Central memory CD8-positive, alpha-beta T cell (primary cell): Measurements from ENCODE around the gene XPR1.

ENCODE experiments used
- ATAC-seq: fragments of 150-1000 bp; cut with Tn5 transposase; replicated peaks from 2 replicates; pipeline ENCODE4 v1.10.0; 2022; ENCODE audit warnings: mild to moderate bottlenecking, moderate FRiP score, moderate number of reproducible peaks; ENCODE audit not compliant: poor library complexity, severe bottlenecking; ENCODE audit errors: extremely low read depth
- DNase-seq, 2 donors: peaks; one replicate each; pipeline ENCODE4 v3.0.0; 2021; ENCODE audit warnings: low spot score in 2 of 2
- H3K27ac Mint-ChIP-seq: one replicate; pipeline ENCODE4 v1.8.0; 2022; ENCODE audit warnings: low read depth, mild to moderate bottlenecking, moderate library complexity, mixed read lengths
- H3K27me3 Mint-ChIP-seq: one replicate; pipeline ENCODE4 v1.8.0; 2022; ENCODE audit warnings: mixed read lengths
- H3K36me3 Mint-ChIP-seq: one replicate; pipeline ENCODE4 v1.8.0; 2022; ENCODE audit warnings: mild to moderate bottlenecking, moderate library complexity, mixed read lengths; ENCODE audit not compliant: insufficient read depth
- H3K4me1 Mint-ChIP-seq: one replicate; pipeline ENCODE4 v1.8.0; 2022; ENCODE audit warnings: mixed read lengths
- H3K4me3 Mint-ChIP-seq: one replicate; pipeline ENCODE4 v1.8.0; 2022; ENCODE audit warnings: mild to moderate bottlenecking, moderate library complexity, mixed read lengths
- H3K9me3 Mint-ChIP-seq: one replicate; pipeline ENCODE4 v1.8.0; 2022; ENCODE audit warnings: mixed read lengths

The XPR1 gene

DNA sequence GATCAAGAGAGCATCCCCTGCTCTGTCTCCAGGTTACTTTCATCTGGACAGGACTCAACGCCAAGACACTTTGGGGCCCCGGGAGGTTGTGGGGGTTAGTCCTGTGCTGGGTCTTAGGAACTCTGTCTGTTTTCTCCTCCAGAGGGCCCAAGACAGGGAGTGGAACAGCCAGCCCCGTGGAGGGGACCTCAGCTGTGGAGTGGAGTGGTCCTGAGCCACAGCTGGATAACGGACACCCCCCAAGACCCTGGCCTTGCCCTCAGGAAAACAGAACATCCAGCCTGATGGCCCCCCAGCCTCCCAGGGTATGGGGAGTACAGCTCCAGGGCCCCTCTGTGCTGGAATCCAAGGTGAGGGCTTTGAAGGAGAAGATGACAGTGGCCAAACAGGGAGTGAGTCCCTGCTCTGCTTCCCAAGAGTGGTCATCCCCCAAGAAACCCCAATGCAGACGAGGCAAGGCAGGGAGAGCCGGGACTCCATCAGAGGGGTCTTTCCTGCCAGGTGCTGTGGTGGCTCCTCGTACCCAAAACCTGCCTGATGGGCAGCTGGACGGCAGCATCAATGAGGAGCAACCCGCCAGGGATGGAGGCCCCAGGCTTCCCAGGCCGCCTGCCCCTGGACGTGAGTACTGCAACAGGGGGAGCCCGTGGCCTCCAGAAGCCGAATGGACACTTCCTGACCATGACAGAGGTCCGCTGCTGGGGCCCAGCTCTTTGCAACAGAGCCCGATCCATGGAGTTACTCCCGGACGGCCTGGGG, 284.4 kb downstream of the XPR1 start:
- no peak for ATAC-seq
- no peak for DNase-seq
- Mint-ChIP-seq H3K9me3 (no peaks in the 10 kb centered on the region), H3K36me3 (no peaks in the 10 kb centered on the region), H3K27me3 (peaks cover 28% of the 10 kb centered on the region), H3K4me1 (no peaks in the 10 kb centered on the region), H3K4me3 (no peak overlapping the region), H3K27ac (no peak overlapping the region)

GRCh38 chr1:180916771-180917170, 284.9 kb downstream of the XPR1 start:
- DNase-seq (no peak), ATAC-seq (no peak)
- Mint-ChIP-seq H3K4me1 (no peaks in the 10 kb centered on the region), H3K27ac (no peak overlapping the region), H3K4me3 (no peak overlapping the region), H3K27me3 (peaks cover 23% of the 10 kb centered on the region), H3K9me3 (no peaks in the 10 kb centered on the region), H3K36me3 (peaks cover under 1% of the 10 kb centered on the region)

DNA sequence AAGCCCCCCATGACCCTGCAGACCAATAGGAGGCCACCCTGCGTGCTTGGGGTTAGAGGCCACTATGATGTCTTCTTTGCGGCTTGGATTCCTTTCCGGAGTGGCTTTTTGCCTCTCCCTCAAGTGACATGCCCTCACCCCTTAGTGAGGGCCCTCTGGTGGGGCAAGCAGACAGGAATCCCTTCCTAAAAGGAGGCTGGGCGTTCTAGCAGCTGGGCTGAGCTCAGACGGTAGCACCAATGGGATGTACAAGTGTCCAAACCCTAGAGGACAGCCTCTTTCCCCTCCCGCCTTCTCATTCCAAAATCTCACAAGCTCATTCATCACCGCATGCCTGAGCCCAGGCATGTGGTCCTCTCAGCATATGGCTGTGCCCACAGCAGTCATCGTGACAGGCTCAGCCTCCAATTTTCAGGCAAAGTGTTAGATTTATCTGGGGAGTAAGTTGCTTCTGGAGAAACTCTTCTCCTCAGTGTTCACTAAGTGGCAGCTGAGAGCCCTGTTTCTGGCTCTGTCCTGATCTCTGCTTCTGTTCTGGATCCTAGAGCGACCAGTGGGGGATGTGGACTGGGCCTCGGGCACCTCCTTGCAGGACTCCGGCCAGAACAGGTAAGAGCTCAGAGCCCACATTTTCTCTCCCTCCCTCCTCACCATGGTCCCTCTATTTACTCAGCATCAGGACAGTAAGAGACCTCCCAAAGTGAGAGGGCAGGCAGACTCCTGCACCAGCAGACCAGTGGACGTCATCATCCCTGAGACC, 285.7 kb downstream of the XPR1 start:
- Mint-ChIP-seq H3K27me3 (peaks cover 20% of the 10 kb centered on the region), H3K36me3 (peaks cover 3% of the 10 kb centered on the region), H3K4me3 (no peak overlapping the region), H3K4me1 (no peaks in the 10 kb centered on the region), H3K27ac (no peak overlapping the region), H3K9me3 (no peaks in the 10 kb centered on the region)
- DNase-seq (no peak), ATAC-seq (no peak)

- H3K36me3 Mint-ChIP-seq, result peaks cover 3% of the 10 kb centered on the region
- no peak overlapping the region for H3K4me3 Mint-ChIP-seq
- peaks cover 23% of the 10 kb centered on the region for H3K27me3 Mint-ChIP-seq
- DNase-seq (no peak), ATAC-seq (no peak)
- no peaks in the 10 kb centered on the region for H3K4me1 Mint-ChIP-seq
- no peaks in the 10 kb centered on the region for H3K9me3 Mint-ChIP-seq
- H3K27ac Mint-ChIP-seq, result no peak overlapping the region
These were observed 286.7 kb downstream of the XPR1 start for GRCh38 chr1:180918519-180918918.

- H3K36me3 Mint-ChIP-seq, result peaks cover 3% of the 10 kb centered on the region
- no peaks in the 10 kb centered on the region for H3K4me1 Mint-ChIP-seq
- no peak overlapping the region for H3K27ac Mint-ChIP-seq
- ATAC-seq (no peak), DNase-seq (no peak)
- no peaks in the 10 kb centered on the region for H3K9me3 Mint-ChIP-seq
- H3K4me3 Mint-ChIP-seq, result no peak overlapping the region
- peaks cover 23% of the 10 kb centered on the region for H3K27me3 Mint-ChIP-seq
These were observed 287.4 kb downstream of the XPR1 start for GRCh38 chr1:180919183-180919700.

DNA sequence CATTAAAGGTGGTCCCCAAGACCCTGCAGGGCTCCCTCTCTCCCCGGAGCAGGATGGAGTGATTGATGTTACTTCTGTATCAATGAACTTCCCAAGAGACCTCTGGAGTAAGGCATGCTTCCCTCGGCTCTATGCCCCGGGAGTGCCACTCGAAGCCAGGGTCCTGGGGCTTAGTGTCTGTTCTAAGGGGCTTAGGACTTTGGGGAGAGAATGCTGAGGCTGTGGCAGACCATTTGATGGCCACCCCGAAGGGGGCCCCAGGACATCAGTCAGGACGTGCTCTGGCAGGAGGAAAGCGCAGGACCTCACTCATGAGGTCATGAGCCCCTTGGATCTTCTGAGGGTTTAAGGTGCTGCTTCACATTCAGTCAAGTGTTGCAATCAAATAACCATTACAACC, 288.4 kb downstream of the XPR1 start:
- ATAC-seq (no peak), DNase-seq (no peak)
- Mint-ChIP-seq H3K4me3 (no peak overlapping the region), H3K4me1 (no peaks in the 10 kb centered on the region), H3K27ac (no peak overlapping the region), H3K27me3 (peaks cover 19% of the 10 kb centered on the region), H3K9me3 (no peaks in the 10 kb centered on the region), H3K36me3 (peaks cover 3% of the 10 kb centered on the region)

DNA sequence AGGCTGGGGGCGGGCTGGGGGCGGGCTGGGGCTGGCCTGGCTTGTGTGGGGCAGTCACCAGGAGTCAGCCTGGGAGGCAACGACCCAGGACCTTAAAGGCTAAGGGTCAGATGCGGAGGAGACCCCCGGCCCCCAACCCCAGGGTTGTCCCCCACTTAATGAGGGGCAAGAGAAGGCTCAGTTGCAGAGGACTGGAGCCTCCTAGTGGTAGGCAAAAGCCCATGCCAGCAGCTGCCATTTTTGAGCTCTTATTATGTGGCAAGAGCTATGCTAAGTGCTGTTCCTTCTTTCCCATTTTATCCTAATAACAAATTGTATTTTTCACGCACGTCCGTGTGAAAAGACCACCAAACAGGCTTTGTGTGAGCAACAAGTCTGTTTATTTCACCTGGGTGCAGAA, 288.9 kb downstream of the XPR1 start:
- Mint-ChIP-seq H3K9me3 (no peaks in the 10 kb centered on the region), H3K4me1 (no peaks in the 10 kb centered on the region), H3K27ac (no peak overlapping the region), H3K27me3 (peaks cover 14% of the 10 kb centered on the region), H3K4me3 (no peak overlapping the region), H3K36me3 (peaks cover 3% of the 10 kb centered on the region)
- DNase-seq (no peak), ATAC-seq (no peak)

GRCh38 chr1:180921386-180921785, 289.6 kb downstream of the XPR1 start:
- no peaks in the 10 kb centered on the region for H3K4me1 Mint-ChIP-seq
- H3K4me3 Mint-ChIP-seq, result no peak overlapping the region
- H3K9me3 Mint-ChIP-seq, result no peaks in the 10 kb centered on the region
- peaks cover 3% of the 10 kb centered on the region for H3K36me3 Mint-ChIP-seq
- no peak overlapping the region for H3K27ac Mint-ChIP-seq
- DNase-seq (no peak), ATAC-seq (no peak)
- H3K27me3 Mint-ChIP-seq, result peaks cover 14% of the 10 kb centered on the region

DNA sequence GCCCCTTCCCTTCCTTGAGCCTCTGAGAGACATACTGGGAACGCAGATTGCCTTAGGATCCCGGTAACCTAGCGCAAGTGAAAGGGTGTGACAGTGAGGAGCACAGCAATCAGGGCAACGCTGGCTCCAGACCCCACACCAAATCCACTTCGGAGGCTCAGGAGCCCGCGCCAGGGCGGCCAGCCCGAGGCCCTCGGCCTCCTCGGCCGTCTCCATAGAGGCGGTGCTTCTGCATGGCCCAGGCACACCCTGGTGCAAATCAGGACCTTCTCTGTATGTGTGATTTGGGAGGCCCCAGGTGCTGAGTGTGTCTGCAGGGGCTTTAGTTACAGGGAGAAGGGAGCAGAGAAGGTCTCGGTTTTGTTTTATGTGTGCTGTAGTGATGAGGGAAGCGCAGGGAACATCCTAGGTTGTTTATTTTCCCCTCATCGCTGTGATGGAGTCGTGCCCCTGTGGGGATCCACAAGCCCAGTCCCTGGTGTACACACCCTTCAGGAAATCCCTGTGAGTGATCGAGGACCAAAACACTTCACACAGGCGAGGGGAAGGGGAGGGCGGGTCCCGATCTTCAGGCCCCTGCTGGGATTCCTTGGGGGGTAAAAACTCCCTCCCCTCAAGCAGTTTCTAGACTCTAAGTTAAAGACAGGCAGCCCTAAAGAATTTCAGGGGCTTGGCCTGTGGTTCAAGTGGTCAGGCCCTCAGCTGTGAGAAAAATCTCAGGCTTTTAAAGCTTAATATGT, 290.2 kb downstream of the XPR1 start:
- DNase-seq (no peak), ATAC-seq (no peak)
- Mint-ChIP-seq H3K27me3 (peaks cover 14% of the 10 kb centered on the region), H3K4me3 (no peak overlapping the region), H3K27ac (no peak overlapping the region), H3K9me3 (no peaks in the 10 kb centered on the region), H3K36me3 (peaks cover 3% of the 10 kb centered on the region), H3K4me1 (no peaks in the 10 kb centered on the region)

DNA sequence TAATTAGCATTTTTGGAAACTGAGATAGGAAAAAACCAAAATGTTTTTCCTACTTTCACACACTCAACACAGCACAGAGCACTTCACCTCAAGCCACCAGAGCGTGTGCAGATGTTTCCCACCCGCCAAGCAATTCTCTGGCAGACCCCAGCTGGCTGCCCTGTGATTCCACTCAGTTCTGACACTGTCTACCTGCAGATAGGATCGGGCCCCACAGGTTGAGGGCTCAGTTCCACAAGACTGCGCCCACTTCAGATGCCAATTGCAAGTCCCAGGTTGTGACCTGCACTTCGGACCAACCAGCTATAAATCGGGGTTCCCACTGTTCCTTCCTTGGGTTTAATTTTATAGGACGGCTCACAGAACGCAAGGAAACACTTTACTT, 290.8 kb downstream of the XPR1 start:
- no peak for ATAC-seq
- Mint-ChIP-seq H3K4me3 (no peak overlapping the region), H3K27me3 (peaks cover 14% of the 10 kb centered on the region)

DNA sequence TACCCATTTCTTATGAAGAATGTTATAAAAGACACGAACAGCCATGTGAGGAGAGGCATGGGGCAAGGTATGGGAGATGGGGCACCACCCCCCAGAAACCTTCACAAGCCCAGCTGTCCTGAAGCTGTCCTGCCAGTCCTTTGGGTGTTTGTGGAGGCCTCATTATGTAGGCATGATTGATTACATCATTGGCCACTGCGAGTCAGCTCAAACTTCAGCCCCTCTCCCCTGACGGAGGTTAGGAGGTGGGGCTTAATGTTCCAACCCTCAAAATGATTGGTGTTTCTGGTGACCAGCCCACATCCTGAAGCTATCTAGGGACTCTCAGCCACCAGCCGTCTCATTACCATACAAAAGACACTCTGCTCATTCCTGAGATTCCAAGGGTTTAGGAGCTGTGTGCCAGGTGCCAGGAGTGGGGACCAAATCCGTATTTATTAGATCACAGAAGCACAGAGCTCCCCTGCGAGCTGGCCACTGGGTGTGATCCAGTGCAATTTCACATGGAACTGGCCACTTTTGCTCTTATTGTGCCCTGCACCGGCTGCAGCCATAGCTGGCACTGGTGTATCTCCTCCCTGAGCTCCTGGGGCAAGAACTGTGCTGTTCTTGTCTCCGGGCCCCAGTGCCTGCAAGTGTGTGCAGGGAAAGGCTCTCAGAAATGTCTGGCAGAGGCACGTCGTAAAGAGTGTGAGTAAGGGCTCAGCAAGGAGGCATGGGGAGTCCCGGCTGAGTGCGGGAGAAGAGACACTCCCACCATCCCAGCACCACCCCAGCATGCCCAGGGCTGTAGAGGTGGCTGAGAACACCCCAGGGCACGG, 291.4 kb downstream of the XPR1 start:
- ATAC-seq, result no peak
- no peaks in the 10 kb centered on the region for H3K4me1 Mint-ChIP-seq
- no peak for DNase-seq
- H3K4me3 Mint-ChIP-seq, result no peak overlapping the region
- peaks cover 3% of the 10 kb centered on the region for H3K36me3 Mint-ChIP-seq
- peaks cover 14% of the 10 kb centered on the region for H3K27me3 Mint-ChIP-seq
- no peak overlapping the region for H3K27ac Mint-ChIP-seq
- H3K9me3 Mint-ChIP-seq, result no peaks in the 10 kb centered on the region

More for the DNA sequence above, 290.8 kb downstream of the XPR1 start:
- peaks cover 3% of the 10 kb centered on the region for H3K36me3 Mint-ChIP-seq
- H3K27ac Mint-ChIP-seq, result no peak overlapping the region
- no peaks in the 10 kb centered on the region for H3K9me3 Mint-ChIP-seq
- no peaks in the 10 kb centered on the region for H3K4me1 Mint-ChIP-seq
- no peak for DNase-seq

GRCh38 chr1:180923887-180924286, 292.1 kb downstream of the XPR1 start:
- Mint-ChIP-seq H3K4me3 (no peak overlapping the region), H3K9me3 (no peaks in the 10 kb centered on the region), H3K36me3 (peaks cover 3% of the 10 kb centered on the region), H3K27me3 (peaks cover 14% of the 10 kb centered on the region), H3K27ac (no peak overlapping the region), H3K4me1 (no peaks in the 10 kb centered on the region)
- DNase-seq, result no peak
- ATAC-seq, result no peak
